ENCODE measurements around the gene BCL2L1. TPM values are rescaled to one million over a fixed set of nuclear protein-coding genes. Genes with fewer than 3 reads are reported as not detected.
A peak's percentile ranks its signal among the peaks of the same experiment; 100 is the strongest.
"Not testable (repeated sequence)": the region's sequence is repeated elsewhere in the genome, so short reads cannot be mapped to it uniquely, and the experiment has no call there.

BCL2L1 gene
- total RNA-seq (2014; rRNA removed; shearing (Covaris generic)), result 108 and 117 TPM in 2 replicates

DNA sequence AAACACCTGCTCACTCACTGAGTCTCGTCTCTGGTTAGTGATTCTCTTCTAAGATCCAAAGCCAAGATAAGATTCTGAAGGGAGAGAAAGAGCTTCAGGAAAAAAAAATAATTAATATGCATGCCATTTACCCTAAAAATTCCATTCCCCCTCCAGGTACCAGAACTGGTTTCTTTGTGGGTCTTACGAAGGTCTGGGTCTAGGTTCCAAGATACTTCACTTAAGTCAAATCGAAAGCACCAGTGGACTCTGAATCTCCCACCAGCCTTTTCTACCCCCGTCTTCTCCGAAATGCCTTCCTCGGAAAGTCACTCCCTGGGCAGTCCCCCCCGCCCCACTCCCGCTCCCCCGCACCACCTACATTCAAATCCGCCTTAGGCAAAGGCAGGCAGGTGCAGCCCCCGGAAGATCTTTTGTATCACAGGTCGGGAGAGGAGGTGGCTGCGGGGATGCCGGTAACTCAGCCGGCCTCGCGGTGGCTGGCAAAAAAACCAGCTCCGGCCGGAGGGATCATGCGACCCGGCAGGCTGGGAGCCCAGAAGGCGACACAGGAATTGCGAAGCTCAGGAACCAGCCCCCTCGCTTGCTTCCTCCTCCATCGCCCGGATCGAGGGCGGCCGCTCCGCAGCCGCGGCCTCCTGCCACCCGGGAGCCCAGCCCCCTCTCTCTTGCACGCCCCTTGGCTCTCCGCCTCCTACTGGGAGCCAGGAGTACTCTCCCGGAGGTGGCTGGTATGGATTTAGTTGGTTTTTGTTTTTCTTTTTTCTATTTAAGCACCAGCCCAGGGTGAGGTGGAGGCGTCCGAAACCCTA lies at the start of gene BCL2L1:
Gene BCL2L1 (minus strand): TSS at position 612 of the 812 bp plus-strand sequence. CDS start 650 bp downstream, outside the sequence.
- peak; percentile 92 for DNase-seq (ENCODE audit: low read depth)

DNA sequence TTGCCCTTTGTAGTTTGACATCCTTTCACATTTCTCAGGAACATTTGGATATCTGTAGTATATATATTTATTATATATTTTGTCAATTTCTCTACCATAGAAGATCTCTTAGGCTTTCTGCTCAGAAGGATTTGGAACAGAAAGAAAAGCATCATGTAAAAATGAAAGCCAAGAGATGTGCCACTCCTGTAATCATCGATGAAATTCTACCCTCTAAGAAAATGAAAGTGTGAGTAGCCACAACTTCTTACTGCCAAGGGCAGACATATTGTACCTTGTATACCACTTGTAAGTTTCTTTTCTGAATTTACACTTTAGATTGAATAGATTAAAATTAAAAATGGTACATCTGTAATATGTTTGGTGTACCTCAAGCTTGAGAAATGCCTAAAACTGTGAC lies 47.6 kb upstream of the BCL2L1 start:
- DNase-seq (ENCODE audit: low read depth), result no peak

DNA sequence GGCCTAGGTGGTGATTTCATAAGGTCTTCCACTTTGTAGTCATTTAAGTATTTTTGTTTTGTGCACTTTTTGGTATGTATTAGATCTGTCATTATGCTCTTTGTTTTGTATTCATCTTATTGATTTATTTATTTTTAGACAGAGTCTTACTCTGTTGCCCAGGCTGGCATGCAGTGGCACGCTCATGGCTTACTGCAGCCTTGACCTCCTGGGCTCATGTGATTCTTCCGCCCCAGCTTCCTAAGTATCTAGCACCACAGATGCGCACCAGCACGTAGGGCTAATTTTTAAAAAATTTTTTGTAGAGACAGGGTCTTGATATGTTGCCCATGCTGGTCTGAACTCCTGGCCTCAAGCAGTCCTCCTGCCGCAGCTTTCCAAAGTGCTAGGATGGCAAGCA lies 47.0 kb upstream of the BCL2L1 start:
- DNase-seq (ENCODE audit: low read depth), result no peak

DNA sequence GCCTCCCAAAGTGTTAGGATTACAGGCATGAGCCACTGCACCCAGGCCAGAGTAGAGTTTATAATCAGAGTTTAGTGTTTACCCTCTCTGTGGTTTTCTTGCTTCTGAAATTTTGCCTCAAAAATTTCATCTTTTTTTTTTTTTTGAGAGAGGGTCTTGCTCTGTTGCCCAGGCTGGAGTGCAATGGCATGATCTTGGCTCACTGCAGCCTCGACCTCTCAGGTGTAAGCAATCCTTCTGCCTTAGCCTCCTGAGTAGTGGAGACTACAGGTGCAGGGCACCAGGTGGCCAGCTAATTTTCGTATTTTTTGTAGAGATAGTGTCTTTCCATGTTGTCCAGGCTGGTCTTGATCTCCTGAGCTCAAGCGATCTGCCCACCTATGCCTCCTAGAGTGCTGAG lies 45.1 kb upstream of the BCL2L1 start:
- DNase-seq (ENCODE audit: low read depth), result no peak

DNA sequence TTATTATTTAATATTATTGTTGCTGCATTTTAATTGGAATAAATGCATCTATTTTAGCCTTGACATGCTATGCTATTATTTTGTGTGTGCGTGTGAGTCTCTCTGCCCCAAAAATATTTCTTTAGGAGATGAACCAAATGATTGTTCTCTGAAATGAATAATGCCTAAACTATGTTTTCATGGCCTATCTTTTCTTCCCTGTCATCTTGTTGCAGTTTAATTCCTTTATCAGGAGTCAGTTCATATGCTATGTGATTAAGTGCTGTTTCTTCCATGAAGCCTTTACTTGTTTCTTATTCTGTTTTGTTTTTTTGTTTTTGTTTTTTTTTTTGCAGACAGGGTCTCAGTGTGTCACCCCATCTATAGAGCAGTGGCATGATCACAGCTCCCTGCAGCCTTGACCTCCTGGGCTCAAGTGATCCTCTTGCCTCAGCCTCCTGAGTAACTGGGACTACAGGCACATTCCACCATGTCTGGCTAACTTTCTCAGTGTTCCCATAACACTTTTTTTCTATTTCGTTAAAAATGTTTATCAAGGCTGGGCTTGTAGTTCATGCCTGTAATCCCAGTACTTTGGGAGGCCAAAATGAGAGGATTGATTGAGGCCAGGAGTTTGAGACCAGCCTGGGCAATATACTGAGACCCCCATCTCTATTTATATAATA lies 42.1 kb upstream of the BCL2L1 start:
- DNase-seq (ENCODE audit: low read depth), result peak; percentile 34

DNA sequence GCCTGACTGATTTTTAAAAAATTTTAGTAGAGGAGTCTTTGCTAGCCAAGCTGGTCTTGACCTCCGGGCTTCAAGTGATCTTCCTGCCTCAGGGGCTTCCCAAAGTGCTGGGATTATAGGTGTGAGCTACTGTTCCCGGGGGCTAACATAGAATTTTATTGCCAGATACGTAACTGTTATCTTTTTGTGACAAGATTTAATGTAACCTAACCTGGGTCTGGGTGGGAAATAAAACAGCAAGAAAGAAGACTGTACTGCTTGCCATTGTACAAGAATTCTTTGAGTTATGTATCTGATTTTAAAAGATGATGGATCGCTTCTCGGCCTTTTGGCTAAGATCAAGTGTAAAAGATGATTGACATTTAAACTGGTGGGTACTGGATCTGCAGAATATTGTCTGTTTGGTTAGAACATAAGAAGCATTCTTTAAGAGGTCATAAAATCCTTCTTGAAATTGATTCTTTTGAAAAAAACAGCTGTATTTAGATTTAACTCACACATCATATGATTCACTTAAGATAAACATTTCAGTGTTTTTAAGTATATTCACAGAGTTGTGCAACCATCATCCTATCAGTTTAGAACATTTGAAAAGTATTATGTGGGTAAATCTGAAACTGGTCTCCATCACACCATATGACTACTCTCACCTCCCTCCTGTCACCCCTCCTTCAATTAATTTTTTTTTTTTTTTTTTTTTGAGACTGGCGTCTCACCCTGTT lies 38.0 kb upstream of the BCL2L1 start:
- no peak for DNase-seq (ENCODE audit: low read depth)

DNA sequence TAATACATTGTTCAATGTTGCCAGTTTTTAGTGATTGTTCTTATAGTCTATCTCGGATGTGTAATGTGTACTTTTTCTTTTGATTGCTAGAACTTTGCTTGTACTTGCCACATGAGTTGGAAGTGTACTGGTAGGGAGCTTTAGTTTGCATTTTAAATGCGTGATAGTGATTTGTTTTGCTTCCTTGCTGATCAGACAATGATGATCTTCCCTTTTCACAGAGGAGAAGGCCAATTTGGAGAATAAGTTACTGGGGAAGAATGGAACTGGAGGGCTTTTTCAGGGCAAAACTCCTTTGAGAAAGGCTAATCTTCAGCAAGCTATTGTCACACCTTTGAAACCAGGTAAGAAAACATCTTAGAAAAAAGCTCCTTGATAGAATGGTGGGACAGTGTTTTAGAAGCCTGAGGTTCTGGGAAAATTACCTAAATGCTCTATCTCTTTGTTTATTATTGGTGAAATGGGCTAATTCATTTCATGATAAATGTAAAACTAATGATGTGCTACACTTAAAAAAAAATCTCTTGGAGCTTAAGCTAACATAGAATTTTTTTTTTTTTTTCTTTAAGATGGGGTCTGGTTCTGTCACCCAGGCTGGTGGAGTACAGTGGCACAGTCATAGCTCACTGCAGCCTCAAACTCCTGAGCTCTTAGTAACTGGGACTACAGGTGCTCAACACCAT lies 37.3 kb upstream of the BCL2L1 start:
- DNase-seq (ENCODE audit: low read depth), result no peak

DNA sequence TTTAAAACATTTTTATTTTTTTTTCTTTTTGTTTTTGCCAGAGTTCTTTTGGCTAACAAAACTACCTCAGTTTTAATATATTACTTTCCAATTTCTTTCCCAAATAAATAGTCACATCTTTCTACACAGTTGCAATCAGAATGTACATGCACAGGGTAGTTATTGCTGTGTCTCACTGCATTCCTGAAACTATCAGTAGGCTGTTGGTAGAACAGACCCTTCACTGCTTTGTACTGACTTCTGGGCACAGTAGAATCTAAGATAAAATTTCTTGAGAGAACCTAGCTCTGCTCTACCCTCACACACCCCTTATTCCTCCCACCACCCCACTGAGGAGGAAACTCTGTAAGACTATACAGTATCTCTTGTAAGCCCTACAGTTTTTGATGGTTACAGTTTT lies 36.3 kb upstream of the BCL2L1 start:
- no peak for DNase-seq (ENCODE audit: low read depth)

DNA sequence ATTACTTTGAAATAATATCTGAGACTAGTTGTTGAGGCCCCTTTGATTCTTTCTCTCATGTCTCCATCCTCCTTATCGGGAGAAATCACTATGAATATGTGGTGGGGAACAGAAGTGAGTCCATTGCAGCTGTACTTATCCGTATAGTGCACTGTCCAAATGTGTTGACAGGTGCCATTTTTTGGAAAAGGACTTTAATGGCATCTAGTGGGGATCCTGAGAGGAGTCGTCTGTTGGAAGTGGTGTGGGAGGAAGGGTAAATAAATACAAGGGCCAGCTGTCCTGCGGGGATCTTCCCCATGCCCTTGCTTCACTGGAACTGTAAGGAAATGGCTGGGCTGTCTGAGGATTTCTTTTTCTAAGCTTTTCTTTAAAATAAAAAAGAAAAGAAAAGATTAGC lies 35.9 kb upstream of the BCL2L1 start:
- no peak for DNase-seq (ENCODE audit: low read depth)

DNA sequence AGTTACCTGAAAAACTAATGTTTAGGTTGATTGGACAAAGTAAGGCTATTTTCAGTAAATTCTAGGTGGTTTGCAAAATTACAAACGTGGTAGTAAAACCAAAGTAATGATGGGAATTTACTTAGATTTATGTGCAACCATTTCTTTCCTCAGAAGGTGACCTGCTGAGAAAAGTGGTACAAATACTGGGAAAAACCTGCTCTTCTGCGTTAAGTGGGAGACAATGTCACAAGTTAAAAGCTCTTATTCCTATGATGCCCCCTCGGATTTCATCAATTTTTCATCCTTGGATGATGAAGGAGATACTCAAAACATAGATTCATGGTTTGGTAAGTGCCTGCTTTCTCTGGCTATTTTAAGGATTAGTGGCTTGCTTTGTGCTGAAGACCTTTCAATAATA lies 34.6 kb upstream of the BCL2L1 start:
- no peak for DNase-seq (ENCODE audit: low read depth)

DNA sequence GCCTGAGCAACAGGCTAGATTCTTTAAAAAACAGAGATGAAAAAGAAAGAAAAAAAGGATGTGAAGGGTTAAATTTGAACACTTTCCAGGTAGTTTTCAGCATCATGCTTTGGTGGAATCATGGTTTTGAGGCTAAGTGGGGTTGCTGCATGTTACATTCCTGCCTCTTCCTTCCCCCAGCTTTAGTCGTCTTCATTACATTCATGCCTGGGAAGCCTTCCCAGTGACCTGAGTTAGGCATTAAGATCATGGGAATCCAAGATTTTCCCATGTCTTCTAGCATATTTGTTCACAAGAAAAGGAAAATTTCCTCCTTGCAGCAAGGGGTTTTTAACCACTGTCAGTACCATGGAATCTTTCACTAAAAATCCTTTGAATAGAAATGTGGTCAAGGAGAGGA lies 28.5 kb upstream of the BCL2L1 start:
- DNase-seq (ENCODE audit: low read depth), result peak; percentile 72

DNA sequence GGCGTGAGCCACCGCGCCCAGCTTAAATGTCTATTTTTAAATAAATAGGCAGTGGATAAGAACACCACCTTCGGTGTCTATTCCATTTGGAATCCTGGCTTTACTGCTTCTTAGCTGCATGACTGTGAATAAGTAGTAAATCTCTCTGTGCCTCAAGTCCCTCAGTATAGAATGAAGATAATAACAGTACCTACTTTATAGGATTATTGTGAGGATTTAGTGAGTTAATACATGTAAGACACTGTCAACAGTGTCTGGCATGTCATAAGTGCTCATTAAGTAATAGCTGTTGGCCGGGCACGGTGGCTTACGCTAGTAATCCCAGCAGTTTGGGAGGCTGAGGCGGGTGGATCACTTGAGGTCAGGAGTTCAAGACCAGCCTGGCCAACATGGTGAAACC lies 26.6 kb upstream of the BCL2L1 start:
- no peak for DNase-seq (ENCODE audit: low read depth)

DNA sequence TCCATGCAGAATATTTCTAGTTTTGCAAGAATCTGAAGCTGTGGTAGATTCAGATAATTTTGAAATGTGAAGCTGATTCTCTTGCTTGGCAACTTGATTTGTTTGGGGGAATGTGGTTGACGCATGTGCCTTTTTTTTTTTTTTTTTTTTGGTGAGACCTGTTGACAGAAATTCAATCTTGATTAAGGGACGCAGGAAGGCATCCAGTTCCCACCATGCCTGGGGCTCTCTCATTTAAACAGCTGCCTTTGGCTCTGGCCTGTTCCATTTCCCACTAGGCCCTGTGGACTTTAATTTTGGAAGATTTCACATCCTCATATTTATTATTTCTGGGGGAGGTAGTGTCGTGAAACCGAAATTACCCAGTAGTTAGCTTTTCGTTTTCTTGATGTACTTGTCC lies 25.0 kb upstream of the BCL2L1 start:
- no peak for DNase-seq (ENCODE audit: low read depth)

DNA sequence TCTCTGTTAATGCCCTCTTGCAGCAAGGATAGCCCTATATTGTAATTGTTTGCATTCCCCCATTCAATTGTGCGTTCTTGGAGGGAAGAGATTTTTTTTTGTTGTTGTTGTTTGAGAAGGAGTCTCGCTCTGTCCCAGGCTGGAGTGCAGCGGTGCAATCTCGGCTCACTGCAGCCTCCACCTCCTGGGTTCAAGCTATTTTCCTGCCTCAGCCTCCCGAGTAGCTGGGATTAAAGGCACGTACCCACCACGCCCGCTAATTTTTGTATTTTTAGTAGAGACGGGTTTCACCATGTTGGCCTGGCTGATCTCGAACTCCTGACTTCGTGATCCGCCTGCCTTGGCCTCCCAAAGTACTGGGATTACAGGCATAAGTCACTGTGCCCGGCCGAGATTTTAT lies 24.4 kb upstream of the BCL2L1 start:
- DNase-seq (ENCODE audit: low read depth), result not testable (repeated sequence)

DNA sequence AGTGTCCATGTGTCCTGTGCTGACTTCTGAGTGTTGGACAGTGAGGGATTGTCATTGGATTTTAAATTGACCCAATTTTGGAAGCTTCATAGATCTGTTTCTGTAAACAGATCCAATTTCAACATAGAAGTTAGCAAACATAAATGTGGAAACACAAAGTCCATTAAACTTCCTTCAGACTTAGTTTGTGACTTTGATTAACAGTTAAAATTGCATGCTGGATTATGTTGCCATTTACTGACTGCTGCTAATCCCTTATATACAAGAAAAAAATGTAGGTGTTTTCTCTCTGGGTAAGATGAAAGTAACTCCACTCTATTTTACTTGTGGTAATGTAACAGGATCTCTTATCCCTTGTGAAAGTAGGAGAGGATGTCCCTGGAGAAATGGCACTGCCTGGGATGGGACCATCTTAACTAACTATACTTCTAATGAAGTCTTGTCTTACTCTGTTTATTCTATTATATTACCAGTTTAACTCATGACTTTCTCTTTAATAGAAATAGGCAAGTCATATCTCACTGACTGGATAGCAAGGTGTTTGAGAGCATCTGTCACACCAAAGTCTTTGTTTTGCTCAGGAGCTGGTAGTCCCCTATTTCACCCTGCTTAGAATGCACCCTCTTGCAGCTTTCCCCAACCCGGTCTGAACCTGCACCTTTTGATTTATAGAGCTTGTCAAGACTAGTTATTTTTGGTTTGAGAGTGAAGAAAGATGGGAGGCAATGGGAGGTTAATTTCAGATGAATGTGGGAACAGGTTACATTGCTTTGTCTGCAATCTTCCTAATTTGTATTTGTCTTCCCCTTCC lies 23.6 kb upstream of the BCL2L1 start:
- DNase-seq (ENCODE audit: low read depth), result no peak

DNA sequence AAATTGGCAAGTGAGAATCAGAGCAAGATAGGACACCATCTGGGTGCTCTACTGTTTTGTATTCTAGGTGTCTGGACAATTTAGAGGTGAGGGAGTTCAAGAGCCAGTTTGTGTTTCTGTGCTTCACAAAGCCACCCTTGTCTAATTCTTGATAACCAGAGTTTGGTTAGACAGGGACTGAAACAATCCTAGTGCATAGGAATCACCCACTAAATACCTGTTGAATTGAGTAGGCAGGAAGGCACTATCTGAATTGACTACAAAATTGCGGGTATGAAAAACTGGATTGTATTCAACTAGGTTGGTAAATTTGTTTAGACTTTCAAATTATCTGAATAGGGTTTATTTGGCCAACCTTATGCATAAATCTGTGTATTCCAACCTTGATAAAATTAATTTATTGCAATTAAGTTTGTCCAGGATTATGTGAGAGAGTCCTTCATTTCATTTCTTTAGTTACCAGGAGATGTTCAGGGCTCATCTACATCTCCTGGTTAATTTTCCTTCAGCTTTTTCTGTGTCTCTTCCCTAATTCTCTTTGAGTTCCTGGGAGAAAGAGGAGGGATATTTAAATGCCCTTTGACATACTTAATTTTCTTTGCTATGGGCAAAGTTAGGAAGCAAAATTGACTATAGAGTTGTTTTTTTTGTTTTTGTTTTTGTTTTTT lies 18.1 kb upstream of the BCL2L1 start:
- no peak for DNase-seq (ENCODE audit: low read depth)

DNA sequence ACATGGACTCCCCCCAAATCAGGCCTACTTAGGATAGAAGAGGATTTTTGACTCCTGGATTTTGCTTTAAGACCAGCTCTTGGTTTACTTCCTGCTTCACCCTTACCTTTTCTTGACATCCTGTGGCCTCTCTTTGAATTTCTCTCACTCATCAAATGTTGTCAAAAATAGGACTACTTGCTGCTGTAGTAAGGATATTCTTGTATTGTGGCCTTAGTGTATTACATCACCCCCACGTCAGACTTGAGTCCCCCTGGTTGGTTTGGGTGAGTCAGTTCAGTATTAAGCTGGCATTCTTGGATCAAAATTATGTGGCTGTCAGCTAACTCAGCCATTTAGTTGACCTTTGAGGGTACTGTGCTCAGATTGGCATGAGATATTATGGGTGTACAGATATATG lies 17.5 kb upstream of the BCL2L1 start:
- peak; percentile 87 for DNase-seq (ENCODE audit: low read depth)

DNA sequence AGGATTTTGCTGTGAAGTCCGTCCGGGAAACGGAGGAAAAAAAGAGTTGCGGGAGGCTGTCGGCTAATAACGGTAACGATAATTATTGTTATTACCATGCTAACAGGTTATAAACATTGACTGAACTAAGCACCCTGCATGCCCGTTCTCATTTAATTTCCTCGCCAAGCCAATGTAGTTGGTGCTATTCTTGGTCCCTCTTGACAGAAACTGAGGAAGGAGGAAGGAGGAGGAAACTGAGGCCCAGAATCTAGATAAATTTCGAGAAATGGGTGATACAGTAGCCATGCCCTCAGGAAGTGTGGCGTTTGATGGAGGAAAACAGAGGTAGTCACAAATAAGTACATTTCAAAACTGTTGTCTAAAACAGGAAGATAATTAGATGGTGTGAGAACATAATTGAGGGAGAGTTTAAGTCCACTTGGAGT lies 16.9 kb upstream of the BCL2L1 start:
- DNase-seq (ENCODE audit: low read depth), result no peak

DNA sequence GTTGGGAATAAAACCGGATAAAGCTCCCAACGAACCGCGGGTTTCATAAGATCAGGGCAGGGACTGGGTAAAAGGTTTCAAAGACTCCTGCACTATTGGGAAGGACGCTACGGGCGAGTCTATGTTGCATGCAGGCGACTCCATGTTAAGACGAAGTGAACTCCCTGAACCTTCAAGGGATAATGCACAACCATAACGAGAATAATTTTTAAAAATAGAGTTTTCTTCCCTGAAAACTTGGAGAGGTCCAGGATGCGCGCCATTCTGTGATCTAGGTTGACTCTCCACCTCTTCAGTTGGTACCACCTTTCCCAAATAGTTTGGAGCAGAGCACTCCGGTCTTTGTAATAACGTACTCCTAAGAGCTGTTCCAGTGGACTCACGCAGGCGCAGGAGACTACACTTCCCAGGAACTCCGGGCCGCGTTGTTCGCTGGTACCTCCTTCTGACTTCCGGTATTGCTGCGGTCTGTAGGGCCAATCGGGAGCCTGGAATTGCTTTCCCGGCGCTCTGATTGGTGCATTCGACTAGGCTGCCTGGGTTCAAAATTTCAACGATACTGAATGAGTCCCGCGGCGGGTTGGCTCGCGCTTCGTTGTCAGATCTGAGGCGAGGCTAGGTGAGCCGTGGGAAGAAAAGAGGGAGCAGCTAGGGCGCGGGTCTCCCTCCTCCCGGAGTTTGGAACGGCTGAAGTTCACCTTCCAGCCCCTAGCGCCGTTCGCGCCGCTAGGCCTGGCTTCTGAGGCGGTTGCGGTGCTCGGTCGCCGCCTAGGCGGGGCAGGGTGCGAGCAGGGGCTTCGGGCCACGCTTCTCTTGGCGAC lies 16.3 kb upstream of the BCL2L1 start, which contains the start of gene TPX2:
Gene TPX2 (plus strand): TSS at position 562 of the 821 bp plus-strand sequence. CDS start 18,187 bp downstream, outside the sequence.
- peak; percentile 100 for DNase-seq (ENCODE audit: low read depth)

DNA sequence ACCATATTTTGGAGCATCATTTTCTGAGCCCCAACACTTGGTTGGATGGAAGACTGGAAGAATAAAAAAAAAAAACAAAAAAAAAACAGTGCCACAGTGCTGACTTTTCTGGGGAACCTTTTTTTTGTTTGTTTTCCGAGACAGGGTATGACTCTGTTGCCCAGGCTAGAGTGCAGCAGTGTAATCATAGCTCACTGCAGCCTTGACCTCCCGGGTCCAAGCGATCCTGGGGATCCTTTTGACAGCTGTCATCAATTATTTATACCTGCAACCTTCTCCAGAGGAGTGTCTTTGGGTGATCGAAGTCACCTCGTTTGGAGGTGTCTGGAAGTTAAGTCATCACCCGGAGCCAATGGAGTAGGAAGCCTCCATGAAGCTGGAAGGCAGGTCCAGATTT lies 8.7 kb upstream of the BCL2L1 start:
- no peak for DNase-seq (ENCODE audit: low read depth)

Data from M059J (cell line).